CD8-positive, alpha-beta memory T cell (primary cell): Measurements from ENCODE around the gene BORA. TPM values are rescaled to one million over a fixed set of nuclear protein-coding genes. Genes with fewer than 3 reads are reported as not detected.

Experiments used
- CTCF ChIA-PET: fragments of 350-600 bp; sonication (Branson Sonifier 250); formaldehyde crosslinking; loops from one replicate; lab custom pipeline; 2021; ENCODE audit warnings: antibody characterized with exemption; lab: Charles Lee
- POLR2A ChIA-PET: fragments of 350-600 bp; sonication (Branson Sonifier 250); formaldehyde crosslinking; loops from one replicate; lab custom pipeline; 2021; ENCODE audit warnings: antibody characterized with exemption; lab: Charles Lee
- DNase-seq, 5 donors: peaks; one replicate each; pipeline versions ENCODE4 v3.0.0 to v3.0.0-alpha.2; 2020 to 2022; ENCODE audit warnings: mixed read lengths in 1 of 5
- H3K27ac ChIP-seq: one replicate; pipeline ENCODE4 v1.7.0; 2013; ENCODE audit warnings: low read depth, mild to moderate bottlenecking, low read length, moderate library complexity
- H3K27me3 ChIP-seq: 2 replicates; pipeline ENCODE4 v1.7.0; 2013; ENCODE audit warnings: low read length, mild to moderate bottlenecking; ENCODE audit not compliant: insufficient read depth, poor library complexity, severe bottlenecking
- H3K36me3 ChIP-seq: 2 replicates; pipeline ENCODE4 v1.7.0; 2013; ENCODE audit warnings: mild to moderate bottlenecking, low read length, moderate library complexity; ENCODE audit not compliant: insufficient read depth
- H3K4me1 ChIP-seq: 2 replicates; pipeline ENCODE4 v1.7.0; 2013; ENCODE audit warnings: mild to moderate bottlenecking, low read length, moderate library complexity; ENCODE audit not compliant: insufficient read depth
- H3K4me3 ChIP-seq: 2 replicates; pipeline ENCODE4 v1.7.0; 2013; ENCODE audit warnings: mild to moderate bottlenecking, low read length
- H3K9me3 ChIP-seq: 2 replicates; pipeline ENCODE4 v1.7.0; 2013; ENCODE audit warnings: mild to moderate bottlenecking, low read length
- H3K27ac Mint-ChIP-seq, 8 donors: one replicate each; pipeline ENCODE4 v1.8.0; 2020 to 2021; ENCODE audit warnings: mixed read lengths in 8 of 8, mild to moderate bottlenecking in 6 of 8, inconsistent platforms in 3 of 8, moderate library complexity in 3 of 8
- H3K27me3 Mint-ChIP-seq, 2 donors: one replicate each; pipeline ENCODE4 v1.8.0; 2020 to 2021; ENCODE audit warnings: mixed read lengths in 2 of 2, mild to moderate bottlenecking in 1 of 2, moderate library complexity in 1 of 2
- H3K36me3 Mint-ChIP-seq, 3 donors: one replicate each; pipeline ENCODE4 v1.8.0; 2020 to 2021; ENCODE audit warnings: mixed read lengths in 3 of 3, inconsistent platforms in 1 of 3, mild to moderate bottlenecking in 1 of 3
- H3K4me1 Mint-ChIP-seq, 3 donors: one replicate each; pipeline ENCODE4 v1.8.0; 2020 to 2021; ENCODE audit warnings: mixed read lengths in 3 of 3, inconsistent platforms in 1 of 3, mild to moderate bottlenecking in 1 of 3
- H3K4me3 Mint-ChIP-seq, 7 donors: one replicate each; pipeline ENCODE4 v1.8.0; 2020 to 2021; ENCODE audit warnings: mixed read lengths in 7 of 7, mild to moderate bottlenecking in 6 of 7, moderate library complexity in 4 of 7, inconsistent platforms in 2 of 7
- H3K9me3 Mint-ChIP-seq, 5 donors: one replicate each; pipeline ENCODE4 v1.8.0; 2020 to 2022; ENCODE audit warnings: mixed read lengths in 5 of 5, mild to moderate bottlenecking in 3 of 5, moderate library complexity in 2 of 5, inconsistent platforms in 1 of 5
- polyA plus RNA-seq: library from polyadenylated mRNA; unstranded; fragments of 300-500 nt; fragmentation: Illumina TruSeq; gene quantifications from one replicate; pipeline ENCODE4 v1.2.3, GENCODE V29; 2021
- total RNA-seq, 2 experiments: library from RNA; stranded (reverse); gene quantifications; one replicate each; pipeline ENCODE4 v1.2.3, GENCODE V29; 2021

Gene BORA
- 10 to 100 TPM; 10.7 to 12.1 TPM for total RNA-seq
- 7.8 TPM for polyA plus RNA-seq

DNA sequence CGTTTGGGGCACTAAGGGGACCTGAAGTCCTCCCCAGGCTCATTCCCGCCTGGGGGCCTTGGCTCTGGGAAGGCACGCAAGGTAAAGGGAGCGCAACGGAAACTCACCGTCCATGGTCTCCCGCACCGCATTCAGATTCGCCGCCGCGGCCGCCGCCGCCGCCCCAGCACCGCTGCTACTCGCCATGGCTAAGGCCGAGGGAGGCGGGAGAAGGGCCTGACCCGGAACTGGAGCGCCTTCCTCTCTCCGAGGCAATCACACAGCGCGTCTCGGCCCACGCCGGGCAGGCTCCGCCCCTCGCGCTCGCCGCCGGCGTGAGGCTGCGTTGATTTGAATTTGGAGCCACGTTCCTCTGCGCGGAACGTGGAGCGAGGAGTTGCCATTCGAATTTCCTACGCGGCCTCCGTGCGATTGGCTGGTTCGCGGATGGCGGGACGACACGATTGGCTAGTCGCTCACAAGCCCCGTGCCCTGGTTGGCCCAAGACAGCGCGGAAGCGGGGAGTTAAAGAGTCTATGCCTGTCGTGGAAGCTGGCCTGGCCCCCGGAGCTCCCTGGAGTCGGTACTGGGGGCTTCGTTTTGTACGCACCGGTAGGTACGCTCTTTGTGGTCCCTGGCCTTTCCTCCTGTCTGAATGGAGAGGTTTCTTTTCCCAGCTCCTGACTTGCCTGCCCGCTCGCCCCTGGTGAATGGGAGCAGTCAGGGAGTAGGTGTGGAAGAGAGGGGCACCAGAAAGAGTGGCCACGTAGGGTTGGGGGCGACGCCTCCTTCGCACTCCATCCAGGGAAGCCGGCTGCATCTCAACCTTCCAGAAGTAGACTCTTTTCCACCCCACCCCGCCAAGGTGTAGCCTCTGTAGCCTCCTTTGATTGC is at the start of gene BORA, which contains the start of gene MZT1:
Gene BORA, plus strand, starts transcription at position 507 of the 873 bp plus-strand sequence. CDS start 1,018 bp downstream, outside the sequence.
Gene MZT1, minus strand, starts transcription at position 213 of the 873 bp plus-strand sequence. Its CDS starts 27 bp downstream, at position 186.
- POLR2A ChIA-PET = interaction anchor here (0.6 to 1.1 kb wide), 3 partner anchors 52 to 975 kb away, joined by 3 to 13 read pairs (median 4); partner anchors contain the start of gene DIS3
- Histone ChIP-seq H3K27me3 (no peaks in the 10 kb centered on the region), H3K4me3 (peak within 1 kb of the TSS; percentile 83), H3K9me3 (no peaks in the 10 kb centered on the region), H3K4me1 (peaks cover 24% of the 10 kb centered on the region), H3K36me3 (no peaks in the 10 kb centered on the region), H3K27ac (peak within 1 kb of the TSS; percentile 80)
- Mint-ChIP-seq H3K9me3 (no peaks in the 10 kb centered on the region), H3K36me3 (peaks cover 0 to 42% (median 11%) of the 10 kb centered on the region in 3 donors), H3K4me1 (peaks cover 48 to 77% (median 68%) of the 10 kb centered on the region in 3 donors), H3K4me3 (peak within 1 kb of the TSS; percentile 91 to 97 (median 94)), H3K27me3 (peaks cover 0 to 2% of the 10 kb centered on the region in 2 donors), H3K27ac (peak within 1 kb of the TSS; percentile 78 to 94 (median 88))
- DNase-seq = peak; percentile 89 to 96 (median 94)
- CTCF ChIA-PET = interaction anchor here (0.8 to 1.0 kb wide), 2 partner anchors 17 to 53 kb away, joined by 3 read pairs; no protein-coding TSS in a partner anchor

- Histone ChIP-seq H3K9me3 (no peaks in the 10 kb centered on the region), H3K4me1 (no peaks in the 10 kb centered on the region), H3K4me3 (no peak overlapping the region), H3K27me3 (no peaks in the 10 kb centered on the region), H3K27ac (no peak overlapping the region), H3K36me3 (no peaks in the 10 kb centered on the region)
- Mint-ChIP-seq H3K9me3 (peaks cover 0 to 7% (median 0%) of the 10 kb centered on the region in 5 donors), H3K36me3 (no peaks in the 10 kb centered on the region), H3K4me3 (no peak overlapping the region), H3K27ac (no peak overlapping the region), H3K4me1 (no peaks in the 10 kb centered on the region), H3K27me3 (peaks cover 5 to 31% of the 10 kb centered on the region in 2 donors)
- ChIA-PET POLR2A (no interaction called here), CTCF (interaction anchor here (0.7 kb wide), 1 partner anchor 1312 kb away, joined by 3 read pairs; no protein-coding TSS in a partner anchor)
- DNase-seq = no peak
Observed at GRCh38 chr13:72678312-72678711, 49.4 kb upstream of the BORA start.

GRCh38 chr13:72680353-72680752 is 47.4 kb upstream of the BORA start:
- peaks cover 0 to 4% (median 0%) of the 10 kb centered on the region in 3 donors for H3K4me1 Mint-ChIP-seq
- DNase-seq = no peak
- POLR2A ChIA-PET = no interaction called here
- Histone ChIP-seq H3K4me3 (no peak overlapping the region), H3K9me3 (no peaks in the 10 kb centered on the region), H3K36me3 (no peaks in the 10 kb centered on the region), H3K27ac (no peak overlapping the region), H3K27me3 (no peaks in the 10 kb centered on the region), H3K4me1 (no peaks in the 10 kb centered on the region)
- CTCF ChIA-PET = no interaction called here
- H3K36me3 Mint-ChIP-seq = no peaks in the 10 kb centered on the region
- H3K4me3 Mint-ChIP-seq = no peak overlapping the region
- peaks cover 12 to 39% of the 10 kb centered on the region in 2 donors for H3K27me3 Mint-ChIP-seq
- H3K9me3 Mint-ChIP-seq = peaks cover 0 to 3% (median 0%) of the 10 kb centered on the region in 5 donors
- no peak overlapping the region for H3K27ac Mint-ChIP-seq

DNA sequence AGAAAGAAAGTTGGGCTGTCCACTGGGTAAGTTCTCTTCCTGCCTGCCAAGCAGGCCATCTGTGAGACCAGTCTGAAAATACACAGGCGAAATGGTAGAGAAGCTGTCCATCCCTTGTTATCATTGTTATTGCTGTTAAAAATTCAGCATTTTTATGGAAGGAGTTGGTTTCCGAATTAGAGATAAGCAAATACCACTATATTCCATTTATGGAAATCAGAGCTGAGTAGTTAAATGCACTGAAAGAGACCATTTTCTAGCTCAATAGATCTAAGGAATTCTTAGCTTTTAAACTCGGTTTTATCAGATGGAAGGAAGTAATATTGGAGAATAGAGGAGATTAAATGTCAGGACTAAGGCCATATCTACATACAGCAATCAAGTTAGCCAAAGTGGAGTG is 41.0 kb upstream of the BORA start:
- Histone ChIP-seq H3K4me3 (no peak overlapping the region), H3K9me3 (no peaks in the 10 kb centered on the region), H3K36me3 (no peaks in the 10 kb centered on the region), H3K27ac (no peak overlapping the region), H3K4me1 (no peaks in the 10 kb centered on the region), H3K27me3 (no peaks in the 10 kb centered on the region)
- ChIA-PET POLR2A (no interaction called here), CTCF (no interaction called here)
- Mint-ChIP-seq H3K27ac (no peak overlapping the region), H3K9me3 (no peaks in the 10 kb centered on the region), H3K36me3 (no peaks in the 10 kb centered on the region), H3K4me3 (no peak overlapping the region), H3K27me3 (peaks cover 18 to 35% of the 10 kb centered on the region in 2 donors), H3K4me1 (peaks cover 0 to 4% (median 0%) of the 10 kb centered on the region in 3 donors)
- no peak for DNase-seq

- Mint-ChIP-seq H3K9me3 (peaks cover 0 to 3% (median 0%) of the 10 kb centered on the region in 5 donors), H3K4me3 (no peak overlapping the region), H3K27ac (no peak overlapping the region), H3K36me3 (no peaks in the 10 kb centered on the region), H3K4me1 (no peaks in the 10 kb centered on the region), H3K27me3 (peaks cover 12 to 24% of the 10 kb centered on the region in 2 donors)
- POLR2A ChIA-PET = no interaction called here
- no peak for DNase-seq
- H3K36me3 ChIP-seq = no peaks in the 10 kb centered on the region
- no peak overlapping the region for H3K4me3 ChIP-seq
- no peaks in the 10 kb centered on the region for H3K4me1 ChIP-seq
- no peaks in the 10 kb centered on the region for H3K9me3 ChIP-seq
- CTCF ChIA-PET = interaction anchor here (1.0 kb wide), 1 partner anchor 33 kb away, joined by 3 read pairs; no protein-coding TSS in a partner anchor
- H3K27me3 ChIP-seq = no peaks in the 10 kb centered on the region
- no peak overlapping the region for H3K27ac ChIP-seq
Observed at GRCh38 chr13:72689181-72689696, 38.5 kb upstream of the BORA start.

GRCh38 chr13:72692884-72693514 is 34.7 kb upstream of the BORA start:
- POLR2A ChIA-PET = no interaction called here
- CTCF ChIA-PET = no interaction called here
- no peaks in the 10 kb centered on the region for H3K36me3 Mint-ChIP-seq

GRCh38 chr13:72693832-72694231 is 33.9 kb upstream of the BORA start:
- Mint-ChIP-seq H3K9me3 (peaks cover 0 to 3% (median 0%) of the 10 kb centered on the region in 5 donors), H3K4me1 (no peaks in the 10 kb centered on the region), H3K4me3 (no peak overlapping the region), H3K36me3 (no peaks in the 10 kb centered on the region), H3K27me3 (peaks cover 17 to 20% of the 10 kb centered on the region in 2 donors), H3K27ac (no peak overlapping the region)
- DNase-seq = no peak
- no peaks in the 10 kb centered on the region for H3K27me3 ChIP-seq
- ChIA-PET POLR2A (no interaction called here), CTCF (no interaction called here)
- H3K9me3 ChIP-seq = no peaks in the 10 kb centered on the region
- H3K4me3 ChIP-seq = no peak overlapping the region
- H3K27ac ChIP-seq = no peak overlapping the region
- H3K36me3 ChIP-seq = no peaks in the 10 kb centered on the region
- no peaks in the 10 kb centered on the region for H3K4me1 ChIP-seq

More at GRCh38 chr13:72692884-72693514, 34.7 kb upstream of the BORA start:
- Mint-ChIP-seq H3K4me1 (no peaks in the 10 kb centered on the region), H3K9me3 (peaks cover 0 to 3% (median 0%) of the 10 kb centered on the region in 5 donors), H3K27ac (no peak overlapping the region), H3K27me3 (peaks cover 19 to 20% of the 10 kb centered on the region in 2 donors), H3K4me3 (no peak overlapping the region)
- Histone ChIP-seq H3K4me3 (no peak overlapping the region), H3K9me3 (no peaks in the 10 kb centered on the region), H3K27ac (no peak overlapping the region), H3K27me3 (no peaks in the 10 kb centered on the region), H3K4me1 (no peaks in the 10 kb centered on the region), H3K36me3 (no peaks in the 10 kb centered on the region)
- DNase-seq = no peak
